Stimulated activated CD8-positive, alpha-beta memory T cell treated with anti-CD3 and anti-CD28 coated beads, Interleukin-15, amount 100 ng/mL, for 24 hours (primary cell): ENCODE measurements around the gene NCAPG2.

Experiments used
- DNase-seq: peaks from one replicate; pipeline ENCODE4 v3.0.0-alpha.2; 2020; ENCODE audit warnings: low read depth

NCAPG2 gene

GRCh38 chr7:158734861-158735260 is 30.3 kb upstream of the NCAPG2 start:
- DNase-seq: no peak

GRCh38 chr7:158733775-158734494 is 29.3 kb upstream of the NCAPG2 start:
- DNase-seq: no peak

GRCh38 chr7:158733220-158733519 is 28.6 kb upstream of the NCAPG2 start:
- DNase-seq: no peak

GRCh38 chr7:158732494-158733219 is 28.1 kb upstream of the NCAPG2 start:
- no peak for DNase-seq

- no peak for DNase-seq
Measured at GRCh38 chr7:158731761-158732160, 27.2 kb upstream of the NCAPG2 start.

GRCh38 chr7:158730383-158731346 is 26.1 kb upstream of the NCAPG2 start:
- no peak for DNase-seq

- no peak for DNase-seq
Measured at GRCh38 chr7:158729646-158730382, 25.2 kb upstream of the NCAPG2 start.

GRCh38 chr7:158728911-158729645 is 24.5 kb upstream of the NCAPG2 start:
- no peak for DNase-seq

- DNase-seq: no peak
Measured at GRCh38 chr7:158727690-158728089, 23.1 kb upstream of the NCAPG2 start.

GRCh38 chr7:158726277-158726807 is 21.7 kb upstream of the NCAPG2 start:
- no peak for DNase-seq

GRCh38 chr7:158725506-158725800 is 20.8 kb upstream of the NCAPG2 start:
- no peak for DNase-seq

GRCh38 chr7:158724658-158725505 is 20.3 kb upstream of the NCAPG2 start:
- no peak for DNase-seq

- no peak for DNase-seq
Measured at GRCh38 chr7:158723714-158724385, 19.2 kb upstream of the NCAPG2 start.

- DNase-seq: no peak
Measured at GRCh38 chr7:158723266-158723665, 18.7 kb upstream of the NCAPG2 start.

- DNase-seq: no peak
Measured at GRCh38 chr7:158722574-158723237, 18.1 kb upstream of the NCAPG2 start.

- no peak for DNase-seq
Measured at GRCh38 chr7:158720112-158720511, 15.5 kb upstream of the NCAPG2 start.

- no peak for DNase-seq
Measured at GRCh38 chr7:158716802-158717201, 12.2 kb upstream of the NCAPG2 start.

- DNase-seq: no peak
Measured at GRCh38 chr7:158710651-158711102, 6.1 kb upstream of the NCAPG2 start.

- no peak for DNase-seq
Measured at GRCh38 chr7:158707610-158708009, 3.0 kb upstream of the NCAPG2 start.
